GM19238 (cell line): Measurements from ENCODE around the gene SLC31A1.

ENCODE experiments used
- DNase-seq: peaks from one replicate; pipeline ENCODE4 v3.0.0; 2011; ENCODE audit warnings: low spot score; ENCODE audit not compliant: insufficient read length

Gene SLC31A1

DNA sequence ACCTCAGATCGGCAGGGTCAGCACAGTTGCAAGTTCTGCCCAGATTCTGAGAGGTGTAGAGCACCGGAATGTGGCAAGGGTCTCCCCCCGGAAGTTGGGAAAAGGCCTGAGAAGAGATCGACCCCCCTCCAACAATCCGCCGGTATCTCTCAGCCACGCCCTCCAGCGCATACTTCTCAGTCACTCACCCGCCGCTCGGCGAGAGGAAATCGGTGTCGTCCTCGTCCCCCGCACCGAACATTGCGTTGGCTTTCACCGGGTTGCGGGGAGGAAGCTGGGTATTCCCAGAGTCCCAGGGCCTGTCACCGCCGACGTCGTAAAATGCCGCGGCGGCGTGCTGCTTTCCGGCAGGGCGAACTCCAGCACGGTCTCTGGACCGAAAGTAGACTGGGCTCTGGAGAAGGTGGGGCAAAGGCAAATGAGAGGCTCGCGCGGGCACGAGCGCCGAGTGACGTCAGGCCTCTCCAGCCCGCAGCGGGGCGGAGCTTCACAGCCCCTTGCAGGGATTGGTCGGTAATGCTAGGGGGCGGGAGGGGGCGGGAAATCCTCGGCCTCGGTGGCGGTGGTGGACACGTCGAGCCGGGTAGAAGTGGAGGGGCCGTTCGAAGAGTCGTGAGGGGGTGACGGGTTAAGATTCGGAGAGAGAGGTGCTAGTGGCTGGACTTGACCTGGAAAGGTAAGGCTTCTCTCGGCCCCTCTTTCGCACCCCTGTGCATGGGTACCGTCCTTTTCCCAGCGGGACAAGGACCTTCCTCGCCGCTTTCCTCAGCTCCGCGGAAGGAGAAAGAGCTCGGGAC, at the start of gene SLC31A1, which contains the start of gene FKBP15:
TSS of gene SLC31A1 (plus strand) at position 542 of the 797 bp plus-strand sequence. CDS start 34,605 bp downstream, outside the sequence.
TSS of gene FKBP15 (minus strand) at position 275 of the 797 bp plus-strand sequence. CDS start at position 241, 34 bp downstream.
- DNase-seq: peak; percentile 87

DNA sequence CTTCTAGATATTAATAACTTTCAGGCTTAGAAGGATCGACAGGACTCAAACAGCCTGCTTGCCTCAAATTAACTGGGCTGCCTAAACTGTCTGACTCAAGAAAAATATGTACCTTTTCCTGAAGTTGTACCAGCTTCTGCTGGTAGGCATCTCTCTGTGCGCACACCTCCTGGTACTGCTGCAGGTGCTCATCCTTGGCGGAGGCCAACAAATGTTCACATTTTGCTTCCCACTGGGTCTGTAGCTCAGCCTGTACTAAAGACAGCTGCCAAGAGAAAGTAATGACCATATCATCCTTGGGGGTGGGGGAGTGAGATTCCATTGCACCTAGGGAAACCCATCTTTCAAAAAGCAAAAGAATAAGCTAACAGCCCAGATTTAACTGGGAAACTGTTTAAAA, 48.0 kb upstream of the SLC31A1 start:
- no peak for DNase-seq

DNA sequence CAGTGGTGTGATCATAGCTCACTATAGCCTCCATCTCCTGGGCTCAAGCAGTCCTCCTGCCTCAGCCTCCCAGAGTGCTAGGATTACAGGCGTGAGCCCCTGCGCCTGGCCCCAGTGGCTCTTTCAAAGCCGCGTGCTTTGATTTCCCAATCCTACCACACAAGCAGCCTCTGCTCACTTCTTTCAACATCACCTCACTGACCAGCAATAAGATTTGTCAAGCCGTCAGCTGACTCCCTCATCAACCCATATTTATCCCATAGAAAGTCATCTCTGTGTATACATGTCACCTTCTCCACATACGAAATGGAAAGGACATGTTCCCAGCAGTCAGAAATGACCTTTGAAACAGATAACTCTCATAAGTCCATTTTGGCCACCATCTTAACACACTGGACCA, 44.5 kb upstream of the SLC31A1 start:
- DNase-seq: no peak

DNA sequence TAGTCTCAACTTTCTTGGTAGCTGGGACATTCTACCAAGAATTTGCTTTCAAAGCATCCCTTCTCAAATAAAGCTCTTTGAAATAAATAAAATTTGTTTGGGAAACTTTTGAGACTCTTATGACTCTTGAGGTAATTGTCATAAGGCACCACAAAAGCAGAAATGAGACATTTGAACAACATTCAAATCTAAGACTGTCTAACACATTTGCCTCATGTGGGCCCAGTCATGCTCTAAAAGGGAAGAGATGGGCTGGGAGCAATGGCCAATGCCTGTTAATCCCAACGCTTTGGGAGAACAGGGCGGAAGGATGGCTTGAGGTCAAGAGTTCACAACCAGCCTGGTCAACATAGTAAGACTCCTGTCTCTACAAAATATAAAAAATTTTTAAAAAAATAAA, 44.1 kb upstream of the SLC31A1 start:
- no peak for DNase-seq

DNA sequence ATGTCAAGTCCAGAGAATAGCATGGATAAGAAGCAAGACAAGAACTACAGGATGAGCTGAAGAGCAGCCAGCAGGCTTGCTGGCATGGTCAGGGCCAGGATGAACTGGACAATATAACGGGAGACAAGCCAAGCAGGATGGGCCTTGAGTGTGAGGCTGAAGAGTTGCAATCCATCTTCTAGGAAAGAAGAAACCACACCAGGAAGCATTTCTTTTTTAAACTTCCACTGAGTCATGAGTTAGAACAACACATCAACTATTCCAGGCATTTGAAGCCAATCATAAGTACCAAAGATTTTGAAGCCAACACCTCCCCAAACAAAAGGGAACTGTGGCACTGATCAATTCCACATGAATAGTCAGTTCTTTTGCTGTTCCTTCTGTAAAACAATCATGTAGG, 43.3 kb upstream of the SLC31A1 start:
- DNase-seq: no peak

DNA sequence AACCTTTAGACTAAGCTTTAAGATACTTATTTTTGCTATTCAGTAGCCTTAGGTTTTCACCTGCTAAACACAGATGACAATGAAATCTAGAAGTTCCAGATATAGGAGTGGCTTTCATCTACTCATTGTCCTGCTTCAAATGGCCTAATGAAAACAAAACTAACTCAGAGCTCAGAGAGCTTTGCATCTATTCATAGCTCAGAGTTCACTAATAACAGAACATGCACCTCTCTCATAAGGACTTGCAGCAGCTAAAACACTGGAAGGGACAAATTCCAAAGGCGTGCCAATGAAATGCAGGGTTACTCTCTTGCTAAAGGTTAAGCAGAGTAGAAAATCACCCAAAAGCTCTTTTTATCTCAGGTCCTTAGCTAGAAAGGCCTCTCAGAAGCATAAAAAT, 41.5 kb upstream of the SLC31A1 start:
- no peak for DNase-seq

DNA sequence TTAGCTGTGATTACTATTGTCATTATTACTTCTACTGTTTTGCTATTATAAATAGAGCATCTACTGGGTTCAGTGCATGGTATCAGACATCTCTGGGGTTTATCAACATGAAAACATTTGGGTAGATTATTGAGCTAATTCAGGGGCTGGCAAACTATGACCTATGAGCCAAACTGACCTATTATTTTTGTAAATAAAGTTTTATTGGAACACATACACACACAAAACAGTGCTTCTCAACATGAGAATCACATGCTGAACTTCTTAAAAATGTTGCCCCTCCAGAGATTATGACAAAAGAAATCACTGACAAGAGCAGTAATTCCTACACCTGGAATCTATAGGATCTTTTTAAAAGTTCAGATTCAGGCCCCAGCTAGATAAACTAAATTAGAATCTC, 40.2 kb upstream of the SLC31A1 start:
- no peak for DNase-seq

DNA sequence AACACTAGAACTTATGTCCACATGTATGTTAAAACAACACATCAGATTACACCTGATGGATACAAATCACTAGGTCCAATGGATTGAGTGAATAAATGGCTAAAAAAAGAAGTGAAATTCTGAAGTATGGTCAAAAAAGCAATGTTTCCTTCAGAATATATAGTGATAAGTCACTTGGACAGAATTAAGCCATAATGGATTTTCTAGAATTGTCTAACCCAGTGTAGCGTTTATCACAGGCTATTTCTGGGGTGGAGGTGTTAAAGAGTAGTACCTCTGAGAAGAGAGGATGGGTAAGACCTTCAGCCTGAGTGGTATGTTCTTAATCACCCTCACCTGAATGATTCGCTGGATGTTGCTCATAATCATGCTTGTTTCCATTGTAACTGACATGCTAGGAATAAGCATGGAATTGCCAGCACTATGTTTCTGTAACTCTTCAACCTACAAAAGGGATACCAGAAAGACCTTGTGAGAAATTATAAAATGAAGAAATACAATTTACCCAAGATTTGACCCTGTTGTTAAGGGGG, 37.3 kb upstream of the SLC31A1 start:
- no peak for DNase-seq

DNA sequence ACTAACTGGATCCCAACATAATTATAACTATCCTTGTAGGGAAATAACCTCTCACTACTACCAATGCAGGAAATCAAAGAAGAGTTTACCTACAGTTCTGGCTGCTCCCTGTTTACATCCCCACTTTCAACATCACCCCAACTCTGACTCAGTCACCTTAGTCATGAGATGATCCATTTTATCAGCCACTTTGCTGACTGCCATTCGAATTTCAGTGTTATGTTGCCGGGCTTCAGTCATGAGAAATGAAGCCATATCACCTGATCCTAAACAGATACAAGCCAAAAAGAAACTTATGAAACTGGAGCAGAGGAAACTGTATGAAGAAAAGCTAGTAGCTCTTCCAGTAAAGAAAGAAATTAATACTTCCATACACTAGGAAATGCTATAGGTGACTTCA, 36.8 kb upstream of the SLC31A1 start:
- no peak for DNase-seq

DNA sequence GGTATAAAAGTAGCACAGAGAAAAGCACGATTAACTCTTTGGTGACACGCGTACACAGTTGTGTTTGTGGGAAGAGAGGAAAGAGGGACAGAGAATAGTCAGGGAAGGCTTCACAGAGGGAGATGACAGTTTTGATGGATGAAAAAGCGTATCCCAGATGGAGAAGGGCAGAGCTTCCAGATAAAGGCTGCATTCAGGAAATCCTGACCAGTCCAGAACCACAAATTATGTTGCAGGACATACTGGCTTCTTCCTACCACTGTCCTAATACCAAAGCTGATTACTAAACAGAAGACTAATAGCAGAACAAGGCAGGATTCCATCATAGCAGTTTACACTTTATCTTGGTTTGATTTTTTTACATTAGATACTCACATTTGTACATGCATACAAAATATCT, 36.1 kb upstream of the SLC31A1 start:
- DNase-seq: no peak

DNA sequence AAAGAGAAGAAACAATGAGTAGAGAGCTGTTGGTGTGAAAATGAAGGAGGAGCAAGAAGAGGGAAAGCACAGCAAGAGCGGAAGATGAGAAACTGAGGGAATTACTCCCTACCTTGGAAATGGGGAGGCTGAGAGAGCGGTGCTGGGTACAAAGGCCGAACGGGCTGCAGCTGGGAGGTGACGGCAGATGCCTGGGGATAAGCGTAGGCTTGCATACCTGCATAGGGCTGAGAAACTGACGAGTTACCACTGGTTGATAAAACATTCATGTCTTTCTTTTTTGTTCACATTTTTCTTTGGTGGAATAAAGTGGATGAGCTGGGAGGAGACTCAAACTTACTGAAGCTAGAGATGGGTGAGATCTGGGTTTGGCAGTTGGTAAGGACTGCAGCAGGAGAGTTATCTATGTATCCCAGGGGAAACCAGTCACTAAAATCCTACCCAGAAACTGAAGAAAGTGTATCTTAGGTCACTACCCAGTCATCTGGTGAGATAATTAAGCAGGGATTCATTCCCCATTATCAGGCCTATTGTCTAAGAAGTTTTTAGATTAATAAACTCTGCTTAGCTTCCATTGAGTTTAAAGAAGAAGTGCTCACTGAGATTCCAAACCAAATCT, 35.1 kb upstream of the SLC31A1 start:
- no peak for DNase-seq

DNA sequence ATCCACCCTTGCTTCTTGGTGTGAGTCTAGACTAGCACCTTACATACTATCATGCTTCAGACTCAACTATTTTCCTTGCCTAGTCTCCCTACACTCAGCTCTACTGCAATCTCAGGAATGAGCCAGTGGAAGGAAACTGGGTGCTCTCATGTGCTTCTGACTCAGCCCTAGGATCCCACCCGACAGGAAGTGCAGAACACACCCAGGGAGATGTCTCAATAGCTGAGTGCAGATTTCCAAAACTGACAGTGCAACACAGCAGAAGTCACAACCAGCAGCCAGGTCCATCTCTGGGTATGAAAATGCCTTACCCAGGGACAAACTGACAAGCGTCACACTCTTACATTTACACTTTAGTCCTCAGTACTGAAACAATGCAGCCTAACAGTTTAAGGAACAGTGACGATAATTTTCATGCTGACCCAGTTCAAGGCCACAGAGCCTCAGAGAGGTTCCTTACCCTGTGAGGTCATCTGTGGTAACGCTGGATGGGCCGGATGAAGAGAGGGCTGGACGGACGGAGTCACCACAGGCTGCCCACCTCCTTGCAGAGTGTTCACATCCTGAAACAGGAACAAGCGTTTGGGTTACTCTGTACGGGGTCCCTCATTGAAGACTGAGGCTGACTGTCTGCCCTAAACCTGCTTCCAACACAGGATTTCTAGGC, 33.3 kb upstream of the SLC31A1 start:
- DNase-seq: no peak

DNA sequence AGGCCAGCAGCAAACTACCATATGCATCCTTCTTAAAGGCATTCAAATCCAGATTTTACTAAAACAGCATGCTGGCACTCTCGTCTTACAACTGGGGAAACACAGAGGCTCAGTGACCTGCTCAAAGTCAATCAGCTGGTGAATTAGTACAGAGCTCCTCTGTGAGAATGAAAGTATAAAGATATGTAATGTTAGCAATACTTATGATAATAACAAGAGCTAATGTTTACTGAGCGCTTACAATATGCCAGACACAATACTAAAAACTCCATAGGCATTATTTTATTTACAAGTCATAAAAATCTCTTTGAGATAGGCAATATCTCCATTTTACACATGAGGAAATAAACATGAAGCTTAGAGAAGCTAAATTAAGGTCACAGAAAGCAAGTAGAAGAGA, 28.9 kb upstream of the SLC31A1 start:
- no peak for DNase-seq

DNA sequence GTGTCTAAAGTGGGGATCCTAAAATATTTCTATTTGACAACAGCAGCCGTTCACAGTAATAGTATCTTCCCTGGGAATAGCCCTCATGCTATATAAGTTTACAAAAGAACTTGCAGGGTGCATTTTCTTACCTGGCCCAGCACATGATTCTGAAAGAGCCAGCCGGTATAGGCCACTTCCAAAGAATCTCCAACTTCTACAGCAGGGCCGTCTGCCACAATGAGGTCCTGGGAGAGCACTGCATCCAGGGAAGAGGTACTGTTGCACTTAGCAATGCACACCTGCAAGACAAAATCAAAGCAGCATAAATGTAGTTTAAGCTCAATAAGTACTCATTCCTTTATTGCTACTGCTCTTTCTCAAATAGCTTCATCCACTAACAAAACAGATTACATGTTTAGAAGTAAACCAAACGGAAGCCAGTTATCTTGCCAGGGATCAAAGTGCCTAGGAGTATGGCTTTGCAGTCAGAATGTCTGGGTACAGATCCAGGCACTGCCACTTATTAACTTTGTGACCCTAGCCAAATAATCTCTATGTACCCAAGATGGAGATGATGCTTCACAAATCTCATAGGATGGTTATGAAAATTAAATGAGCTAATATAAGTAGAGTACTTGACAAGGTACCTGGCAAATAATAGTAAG, 21.5 kb upstream of the SLC31A1 start:
- DNase-seq: no peak

DNA sequence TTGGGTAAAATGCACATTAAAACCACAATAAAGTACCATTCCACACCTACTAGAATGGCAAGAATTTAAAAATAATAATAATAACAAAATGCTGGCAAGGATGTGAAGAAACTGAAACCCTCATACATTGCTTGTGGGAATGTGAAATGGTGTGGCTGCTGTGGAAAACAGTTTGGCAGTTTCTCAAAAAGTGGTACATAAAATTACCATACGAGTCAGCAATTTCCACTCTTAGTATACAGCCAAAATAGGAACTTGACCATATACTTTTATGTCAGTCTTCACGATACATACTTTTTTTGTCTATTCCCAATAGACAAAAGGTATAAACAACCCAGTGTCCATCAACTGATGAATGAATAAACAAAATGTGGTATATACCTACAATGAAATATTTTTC, 15.9 kb upstream of the SLC31A1 start:
- DNase-seq: no peak

DNA sequence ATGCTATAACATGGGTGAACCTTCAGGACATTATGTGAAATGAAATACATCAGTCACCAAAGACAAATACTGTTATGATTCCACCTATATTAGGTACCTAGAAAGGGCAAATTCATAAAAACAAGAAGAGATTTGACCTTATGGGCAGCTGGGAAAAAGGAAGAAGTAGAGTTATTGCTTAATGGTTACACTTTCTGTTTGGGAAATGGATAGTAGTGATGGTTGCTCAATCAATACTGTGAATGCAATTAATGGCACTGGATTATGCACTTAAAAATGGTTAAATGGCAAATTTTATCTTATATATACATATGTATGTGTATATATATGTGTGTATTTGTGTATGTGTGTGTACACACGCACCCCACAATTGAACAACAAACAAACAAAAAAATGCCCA, 15.5 kb upstream of the SLC31A1 start:
- DNase-seq: no peak

DNA sequence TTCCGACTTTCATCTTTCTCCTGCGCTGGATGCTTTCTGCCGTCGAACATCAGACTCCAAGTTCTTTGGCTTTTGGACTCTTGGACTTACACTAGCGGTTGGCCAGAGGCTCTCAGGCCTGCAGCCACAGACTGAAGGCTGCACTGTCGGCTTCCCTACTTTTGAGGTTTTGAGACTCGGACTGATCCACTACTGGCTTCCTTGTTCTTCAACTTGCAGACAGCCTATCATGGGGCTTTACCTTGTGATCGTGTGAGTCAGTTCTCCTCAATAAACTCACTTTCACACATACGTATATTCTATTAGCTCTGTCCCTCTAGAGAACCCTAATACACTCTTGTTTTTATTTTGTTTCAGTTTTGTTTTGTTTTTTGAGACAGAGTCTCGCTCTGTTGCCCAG, 10.5 kb upstream of the SLC31A1 start:
- DNase-seq: no peak

DNA sequence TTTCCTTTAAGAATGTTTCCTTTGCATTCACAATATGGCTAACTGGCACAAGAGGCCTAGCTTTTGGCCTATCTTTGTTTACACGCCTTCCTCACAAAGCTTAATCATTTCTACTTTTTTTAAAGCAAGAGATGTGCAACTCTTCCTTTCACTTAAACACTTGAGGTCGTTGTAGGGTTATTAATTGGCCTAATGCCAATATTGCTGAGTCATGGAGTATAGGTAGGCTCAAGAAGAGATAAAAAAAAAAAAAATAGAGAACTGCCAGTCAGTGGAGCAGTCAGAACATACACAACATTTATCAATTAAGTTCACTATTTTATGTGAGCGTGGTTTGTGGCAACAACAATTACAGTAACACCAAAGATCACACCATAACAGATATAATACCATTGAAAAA, 6.2 kb upstream of the SLC31A1 start:
- DNase-seq: no peak

DNA sequence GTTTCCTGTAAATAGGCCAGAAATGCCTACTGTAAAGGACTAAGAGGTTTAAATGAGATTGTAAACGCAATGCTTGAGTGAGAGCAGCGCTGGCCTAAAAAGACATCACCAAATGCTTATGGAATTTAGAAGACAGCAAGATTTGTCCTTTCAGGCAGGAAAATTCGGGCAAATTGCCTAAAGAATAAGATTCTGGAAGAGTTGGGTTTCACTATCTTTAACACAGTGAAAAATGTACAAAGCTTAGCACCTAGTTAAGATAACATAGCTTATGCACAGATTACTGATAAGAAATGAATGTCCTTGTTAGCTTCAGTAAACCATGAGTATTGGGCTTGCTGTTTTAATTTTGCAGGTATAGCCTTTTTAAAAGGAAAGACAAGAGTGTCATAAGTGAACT, 4.9 kb upstream of the SLC31A1 start:
- DNase-seq: no peak

DNA sequence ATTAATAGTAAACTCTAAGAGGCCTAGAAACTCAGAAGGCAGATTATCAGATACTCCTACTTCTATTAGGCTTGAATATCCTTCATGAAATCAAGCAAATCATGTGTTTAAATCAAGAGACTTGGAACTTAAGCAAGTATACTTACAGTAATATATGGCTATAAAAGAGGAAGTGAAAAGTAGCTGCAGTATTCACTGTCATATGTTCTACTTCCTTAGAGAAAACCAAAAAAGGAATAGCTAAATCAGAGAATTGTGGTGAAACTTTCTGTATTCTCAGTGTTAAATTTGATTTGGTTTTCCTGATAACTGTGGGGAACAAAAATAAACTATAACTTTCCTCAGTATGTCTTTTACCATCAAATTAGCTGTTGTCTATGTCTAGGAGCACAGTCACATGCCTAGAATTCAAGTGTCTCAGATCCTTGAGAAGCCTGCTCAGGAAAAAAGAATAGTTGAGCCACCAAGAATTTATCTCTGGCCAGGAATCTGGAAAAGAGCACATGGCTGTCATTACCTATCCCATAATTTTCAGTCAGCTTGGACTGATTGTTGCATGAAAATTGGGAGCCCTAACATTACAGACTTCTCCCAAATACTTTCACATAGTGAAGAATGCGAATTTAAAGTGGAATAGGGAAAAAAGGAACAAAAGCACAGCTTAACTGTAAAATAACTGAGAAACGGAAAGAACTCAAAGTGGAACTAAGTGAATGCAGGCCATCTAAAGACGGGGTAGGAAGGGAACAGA, 2.0 kb upstream of the SLC31A1 start:
- no peak for DNase-seq

DNA sequence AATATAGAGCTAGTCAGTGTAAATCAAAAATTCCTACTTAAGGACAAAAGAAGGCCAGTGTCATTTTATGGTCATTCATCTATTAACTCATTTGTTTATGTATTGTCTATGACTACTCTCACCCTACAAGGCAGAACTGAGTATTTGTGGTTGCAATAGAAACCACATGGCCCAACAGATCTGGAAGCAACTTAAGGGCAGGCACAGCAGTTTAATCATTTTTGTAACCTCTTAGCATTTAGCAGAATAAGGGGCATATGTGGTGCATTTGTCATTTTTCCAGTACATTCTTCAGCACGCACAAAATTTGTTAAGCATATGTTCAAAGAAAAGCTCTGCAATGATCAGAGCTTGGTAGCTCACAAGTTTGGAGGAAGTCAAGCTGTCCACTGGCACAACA, 1.4 kb upstream of the SLC31A1 start:
- no peak for DNase-seq
